Astrocyte of the spinal cord (primary cell): ENCODE measurements around the gene CDHR1.

Source experiments
- DNase-seq: peaks from one replicate; pipeline ENCODE4 v3.0.0; 2011; ENCODE audit warnings: low read depth, low spot score
- H3K4me3 ChIP-seq: 2 replicates; pipeline ENCODE4 v1.5.1; 2011; ENCODE audit warnings: low read depth, mild to moderate bottlenecking, low read length, moderate library complexity
- CTCF ChIP-seq: IDR thresholded peaks from 2 replicates; pipeline ENCODE4 v1.5.1; 2012; ENCODE audit warnings: low read depth, mild to moderate bottlenecking, low read length, inconsistent platforms
- in situ Hi-C: cut with HindIII; loops from 2 replicates; pipeline ENCODE4 v1.10.0; 2017; ENCODE audit warnings: low sequenced_read_pairs

Gene CDHR1

GRCh38 chr10:84197643-84198042, 3.3 kb downstream of the CDHR1 start:
- TF ChIP-seq CTCF = no peak
- H3K4me3 ChIP-seq = no peak overlapping the region
- no peak for DNase-seq
- in situ Hi-C loops = no loop called here

- no peak for DNase-seq
- TF ChIP-seq CTCF = no peak
- H3K4me3 ChIP-seq = no peak overlapping the region
- in situ Hi-C loops = no loop called here
These were observed 4.0 kb downstream of the CDHR1 start for GRCh38 chr10:84198206-84198915.

GRCh38 chr10:84200537-84201243, 6.4 kb downstream of the CDHR1 start:
- no peak for DNase-seq
- TF ChIP-seq CTCF = no peak
- in situ Hi-C loops = no loop called here

GRCh38 chr10:84201244-84201606, 6.9 kb downstream of the CDHR1 start:
- in situ Hi-C loops = no loop called here
- no peak for TF ChIP-seq CTCF
- no peak overlapping the region for H3K4me3 ChIP-seq
- DNase-seq = no peak

More at GRCh38 chr10:84200537-84201243, 6.4 kb downstream of the CDHR1 start:
- H3K4me3 ChIP-seq = no peak overlapping the region

GRCh38 chr10:84201682-84202081, 7.3 kb downstream of the CDHR1 start:
- in situ Hi-C loops = no loop called here
- no peak for DNase-seq
- H3K4me3 ChIP-seq = no peak overlapping the region
- TF ChIP-seq CTCF = no peak

GRCh38 chr10:84202349-84202748, 8.0 kb downstream of the CDHR1 start:
- TF ChIP-seq CTCF = no peak

More at GRCh38 chr10:84202349-84202748, 8.0 kb downstream of the CDHR1 start:
- DNase-seq = no peak
- no peak overlapping the region for H3K4me3 ChIP-seq
- in situ Hi-C loops = no loop called here
